ENCODE results near the gene PODXL2.
"Not testable (repeated sequence)": the region's sequence is repeated elsewhere in the genome, so short reads cannot be mapped to it uniquely, and the experiment has no call there.

The PODXL2 gene

GRCh38 chr3:127628788-127629466 is at the start of gene PODXL2:
Gene PODXL2 (plus strand): TSS chr3:127629185. CDS start chr3:127629220, 35 bp downstream.
- DNase-seq: peak; percentile 22

- DNase-seq: no peak
Observed at GRCh38 chr3:127580327-127581060, 48.5 kb upstream of the PODXL2 start.

DNA sequence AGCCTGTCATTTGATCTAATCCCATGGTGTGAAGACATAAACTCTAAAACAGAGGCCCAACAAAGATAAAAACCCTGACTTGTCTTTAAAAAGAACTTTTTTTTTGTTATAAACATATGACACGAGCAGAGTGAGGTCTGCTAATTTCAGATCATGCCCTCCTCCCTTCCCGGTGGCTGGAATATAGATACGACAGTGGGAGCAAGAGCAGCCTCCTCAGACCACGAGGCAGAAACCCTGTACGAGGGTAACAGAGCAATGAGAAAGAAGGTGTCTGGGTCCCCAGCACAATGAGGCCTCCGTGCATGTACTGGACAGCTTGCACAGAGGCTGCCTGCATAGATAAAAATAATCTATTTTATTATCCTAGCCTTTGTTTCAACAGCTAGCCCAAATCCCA is 44.3 kb upstream of the PODXL2 start:
- no peak for DNase-seq

DNA sequence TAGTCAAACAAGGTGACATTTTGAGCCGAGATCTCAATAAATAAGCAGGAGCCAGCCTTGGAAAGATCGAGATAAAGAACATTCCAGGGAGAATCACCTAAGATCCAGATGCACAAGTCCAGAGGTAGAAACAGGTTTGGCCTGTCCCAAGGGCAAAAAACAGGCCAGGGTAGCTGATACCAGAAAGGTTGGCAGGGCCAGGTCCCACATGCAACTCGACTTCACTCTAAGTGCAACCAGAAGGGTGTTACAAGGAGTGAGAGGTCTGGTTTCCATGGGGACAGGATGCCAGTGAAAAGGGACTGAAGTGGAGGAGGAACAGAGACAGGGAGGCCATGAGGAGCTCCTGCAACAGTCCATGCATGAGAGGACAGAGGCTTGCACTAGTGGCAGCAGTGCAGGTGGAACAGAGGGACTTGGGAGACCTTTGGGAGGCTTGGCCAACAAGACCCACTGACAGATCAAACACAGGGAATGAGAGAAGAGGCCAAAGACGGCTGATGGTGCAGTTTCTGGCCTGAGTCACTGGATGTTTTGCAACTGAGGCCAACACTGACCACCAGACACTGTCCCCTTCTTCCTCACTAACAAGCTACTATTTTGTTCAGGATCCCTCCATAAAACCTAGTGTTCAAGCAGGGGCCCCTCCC is 43.7 kb upstream of the PODXL2 start:
- no peak for DNase-seq

- DNase-seq: no peak
Observed at GRCh38 chr3:127585813-127586413, 43.1 kb upstream of the PODXL2 start.

DNA sequence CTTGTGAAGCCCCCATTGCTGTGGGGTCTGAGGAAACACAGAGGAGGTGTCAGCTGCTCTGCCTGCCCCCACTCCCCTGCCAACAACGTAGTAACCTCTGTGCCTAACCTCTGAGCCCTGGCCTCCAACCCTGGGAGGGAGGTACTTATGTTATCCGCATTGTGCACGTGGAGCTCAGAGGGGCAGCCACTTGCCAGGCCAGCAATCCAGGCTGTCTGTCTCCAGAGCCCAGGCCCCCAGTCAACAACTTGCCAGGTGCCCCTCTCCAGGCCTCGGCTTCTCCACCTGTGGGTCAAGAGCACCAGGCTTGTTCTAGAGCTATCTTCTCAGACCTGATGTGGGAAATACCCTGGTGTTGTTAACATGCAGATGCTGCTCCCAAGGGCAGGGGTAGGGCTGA is 41.1 kb upstream of the PODXL2 start:
- DNase-seq: no peak

DNA sequence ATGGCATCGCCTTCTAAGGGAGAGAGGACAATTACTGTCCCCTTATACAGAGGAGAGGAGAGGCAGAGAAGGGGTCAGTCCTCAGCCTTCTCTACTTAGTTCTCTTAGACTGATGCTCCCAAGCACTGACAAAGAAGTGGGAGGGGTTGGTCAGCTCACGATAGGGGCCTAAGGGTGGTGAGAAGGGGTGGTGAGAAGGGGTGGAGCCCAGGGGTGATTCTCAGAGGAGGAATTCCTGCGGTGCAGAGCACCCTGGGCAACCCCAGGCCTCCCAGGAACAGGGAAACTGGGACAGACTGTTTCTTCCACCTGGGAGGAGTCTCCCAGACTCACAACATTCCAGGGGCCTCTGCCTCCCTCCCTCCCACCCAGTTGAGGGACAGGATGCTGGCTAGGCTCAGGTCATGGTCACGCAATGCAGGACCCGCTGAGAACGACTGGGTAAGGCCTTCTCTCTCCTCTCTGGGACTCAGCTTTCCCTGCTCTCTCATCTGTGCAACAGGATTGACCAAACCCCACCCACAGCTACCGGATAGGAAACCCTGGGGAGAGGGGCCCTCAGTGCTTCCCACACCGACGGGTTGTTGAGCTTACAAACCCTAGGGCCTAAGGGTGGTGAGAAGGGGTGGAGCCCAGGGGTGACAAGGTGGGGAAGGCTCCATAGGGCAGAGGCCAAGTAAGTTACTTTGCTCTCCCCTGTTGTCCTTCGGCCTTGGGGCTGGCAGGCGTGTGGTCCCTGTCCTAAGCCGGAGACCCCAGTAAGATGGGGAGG is 40.0 kb upstream of the PODXL2 start:
- DNase-seq: no peak

GRCh38 chr3:127589600-127590281 is 39.2 kb upstream of the PODXL2 start:
- DNase-seq: peak; percentile 10

- DNase-seq: no peak
Observed at GRCh38 chr3:127590282-127590592, 38.7 kb upstream of the PODXL2 start.

DNA sequence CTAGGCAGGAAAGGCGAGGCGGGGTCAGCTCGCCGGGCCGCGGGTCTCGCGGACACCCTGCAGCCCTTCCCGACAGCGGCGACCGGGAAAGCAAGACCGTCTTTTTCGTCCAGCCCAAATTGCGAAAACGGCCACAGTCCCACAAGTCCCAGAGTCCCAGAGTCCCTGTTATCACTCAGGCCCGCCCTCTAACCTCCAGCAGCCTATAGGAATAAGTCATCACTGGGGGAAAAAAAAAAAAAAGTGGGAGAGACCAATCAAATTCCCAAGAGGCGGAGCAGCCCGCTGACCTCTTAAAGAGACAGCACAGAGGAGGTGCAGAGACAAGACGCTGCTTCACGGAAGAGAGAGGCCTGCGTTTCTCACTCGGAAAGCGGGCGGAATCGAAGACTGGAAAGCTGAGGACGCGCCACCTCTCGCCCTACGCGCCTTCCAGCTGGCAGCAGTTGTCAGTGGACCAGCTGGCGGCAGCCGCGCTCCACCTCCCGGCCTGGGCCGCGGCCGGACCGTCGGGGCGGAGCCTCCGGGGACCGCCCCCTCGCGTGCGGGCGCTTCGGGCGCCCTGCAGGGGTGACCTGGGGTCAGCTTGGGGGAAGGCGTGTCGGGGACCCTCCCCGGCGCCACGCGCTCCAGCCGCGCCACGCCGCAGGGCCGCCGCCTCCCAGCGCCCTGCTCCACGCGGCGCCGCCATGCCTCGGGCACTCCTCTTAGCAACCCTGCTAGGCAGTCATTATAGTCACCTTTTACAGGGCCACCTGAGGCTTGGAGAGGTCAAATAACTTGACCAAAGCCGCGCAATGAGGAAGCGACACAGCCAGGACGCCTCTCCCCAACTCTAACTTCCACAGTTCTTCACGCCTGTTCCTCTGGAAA is 38.2 kb upstream of the PODXL2 start, which contains the start of gene TPRA1:
Gene TPRA1, minus strand, starts transcription at position 141 of the 873 bp plus-strand sequence. CDS start 10,587 bp downstream, outside the sequence.
- peak; percentile 61 for DNase-seq

GRCh38 chr3:127593178-127593577 is 35.8 kb upstream of the PODXL2 start:
- no peak for DNase-seq

GRCh38 chr3:127595303-127595702 is 33.7 kb upstream of the PODXL2 start:
- no peak for DNase-seq

GRCh38 chr3:127597020-127597771 is 31.8 kb upstream of the PODXL2 start:
- no peak for DNase-seq

- DNase-seq: no peak
Observed at GRCh38 chr3:127598841-127599570, 30.0 kb upstream of the PODXL2 start.

- DNase-seq: no peak
Observed at GRCh38 chr3:127600749-127601456, 28.1 kb upstream of the PODXL2 start.

DNA sequence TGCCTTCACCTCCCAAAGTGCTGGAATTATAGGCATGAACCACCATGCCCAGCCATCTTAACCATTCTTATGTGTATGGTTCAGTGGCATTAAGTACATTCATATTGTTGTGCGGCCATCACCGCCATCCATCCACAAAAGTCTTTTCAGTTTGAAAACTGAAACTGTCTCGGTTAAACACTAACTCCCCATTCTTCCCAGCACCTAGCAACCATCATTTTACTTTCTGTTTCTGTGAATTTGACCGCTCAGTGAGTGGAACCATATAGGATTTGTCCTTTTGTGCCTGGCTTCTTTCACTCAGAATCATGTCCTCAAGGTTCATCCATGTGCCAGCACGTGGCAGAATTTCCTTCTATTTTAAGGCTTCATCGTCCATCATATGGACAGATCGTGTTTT is 24.9 kb upstream of the PODXL2 start:
- DNase-seq: no peak

DNA sequence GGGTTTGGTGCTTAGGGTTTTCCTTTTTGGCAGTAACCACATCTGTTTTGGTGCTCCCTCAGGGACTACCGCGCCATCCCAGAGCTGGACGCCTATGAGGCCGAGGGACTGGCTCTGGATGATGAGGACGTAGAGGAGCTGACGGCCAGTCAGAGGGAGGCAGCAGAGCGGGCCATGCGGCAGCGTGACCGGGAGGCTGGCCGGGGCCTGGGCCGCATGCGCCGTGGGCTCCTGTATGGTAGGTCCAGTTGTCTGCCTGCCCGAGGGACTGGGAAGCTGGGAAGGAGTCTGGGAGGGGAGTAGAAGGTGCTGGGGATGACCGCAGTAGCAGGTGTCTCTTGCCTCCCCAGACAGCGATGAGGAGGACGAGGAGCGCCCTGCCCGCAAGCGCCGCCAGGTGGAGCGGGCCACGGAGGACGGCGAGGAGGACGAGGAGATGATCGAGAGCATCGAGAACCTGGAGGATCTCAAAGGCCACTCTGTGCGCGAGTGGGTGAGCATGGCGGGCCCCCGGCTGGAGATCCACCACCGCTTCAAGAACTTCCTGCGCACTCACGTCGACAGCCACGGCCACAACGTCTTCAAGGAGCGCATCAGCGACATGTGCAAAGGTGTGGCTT is 24.3 kb upstream of the PODXL2 start:
- DNase-seq: no peak

GRCh38 chr3:127605547-127605946 is 23.4 kb upstream of the PODXL2 start:
- DNase-seq: not testable (repeated sequence)

Measured in activated T-cell treated with anti-CD3 and anti-CD28 coated beads for 4 hours (primary cell).